Prostate gland (tissue), 2 donors: ENCODE data around the gene SYNJ2.

Experiments used
- POLR2A ChIP-seq: fragments of 450-650 bp; IDR thresholded peaks from one replicate; pipeline ENCODE4 v1.6.1; 2016; ENCODE audit warnings: antibody characterized with exemption, mild to moderate bottlenecking
- POLR2AphosphoS5 ChIP-seq: sonication (generic); formaldehyde crosslinking; IDR thresholded peaks from one replicate; pipeline ENCODE4 v1.6.1; 2017; ENCODE audit warnings: antibody characterized with exemption
- TF ChIP-seq, protein P1 (sequence below), 4 experiments: fragments of 200-600 bp in 2 of 4; fragments of 450-650 bp in 2 of 4; sonication (generic) in 2 of 4; IDR thresholded peaks; 1 replicate in 3 of 4; 2 replicates in 1 of 4; pipeline ENCODE4 v1.5.1; 2016 to 2019; ENCODE audit warnings: antibody characterized with exemption in 4 of 4, mild to moderate bottlenecking in 2 of 4, moderate library complexity in 2 of 4

DNA sequence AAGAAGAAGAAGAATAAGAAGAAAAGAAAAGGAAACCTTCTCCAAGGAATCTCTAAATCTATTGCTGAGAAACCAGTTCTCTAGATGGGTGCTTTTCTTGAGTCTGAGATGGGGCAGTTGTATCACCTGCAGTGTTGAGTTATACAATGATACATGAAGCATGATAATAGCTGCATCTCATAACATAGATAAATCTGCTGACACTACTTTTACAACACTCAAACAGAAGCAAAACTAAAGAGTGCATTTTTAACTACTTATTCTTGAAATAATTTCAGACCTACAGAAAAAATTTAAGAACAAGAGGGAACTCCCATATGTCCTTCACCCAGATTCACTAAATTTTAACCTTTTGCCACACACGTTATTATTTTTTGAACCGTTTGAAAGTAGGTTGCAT, 70.3 kb downstream of the SYNJ2 start:
- TF ChIP-seq, protein P1, sequence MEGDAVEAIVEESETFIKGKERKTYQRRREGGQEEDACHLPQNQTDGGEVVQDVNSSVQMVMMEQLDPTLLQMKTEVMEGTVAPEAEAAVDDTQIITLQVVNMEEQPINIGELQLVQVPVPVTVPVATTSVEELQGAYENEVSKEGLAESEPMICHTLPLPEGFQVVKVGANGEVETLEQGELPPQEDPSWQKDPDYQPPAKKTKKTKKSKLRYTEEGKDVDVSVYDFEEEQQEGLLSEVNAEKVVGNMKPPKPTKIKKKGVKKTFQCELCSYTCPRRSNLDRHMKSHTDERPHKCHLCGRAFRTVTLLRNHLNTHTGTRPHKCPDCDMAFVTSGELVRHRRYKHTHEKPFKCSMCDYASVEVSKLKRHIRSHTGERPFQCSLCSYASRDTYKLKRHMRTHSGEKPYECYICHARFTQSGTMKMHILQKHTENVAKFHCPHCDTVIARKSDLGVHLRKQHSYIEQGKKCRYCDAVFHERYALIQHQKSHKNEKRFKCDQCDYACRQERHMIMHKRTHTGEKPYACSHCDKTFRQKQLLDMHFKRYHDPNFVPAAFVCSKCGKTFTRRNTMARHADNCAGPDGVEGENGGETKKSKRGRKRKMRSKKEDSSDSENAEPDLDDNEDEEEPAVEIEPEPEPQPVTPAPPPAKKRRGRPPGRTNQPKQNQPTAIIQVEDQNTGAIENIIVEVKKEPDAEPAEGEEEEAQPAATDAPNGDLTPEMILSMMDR (IDR thresholded peaks at IDR 0.05), result no peak
- TF ChIP-seq POLR2A (no peak), POLR2AphosphoS5 (no peak)
